Kidney (tissue), 14 donors: ENCODE results near the gene DEDD2. TPM values are rescaled to one million over a fixed set of nuclear protein-coding genes. Genes with fewer than 3 reads are reported as not detected.
A peak's percentile ranks its signal among the peaks of the same experiment; 100 is the strongest.

Experiments
- DNase-seq, 5 donors: peaks; one replicate each; pipeline ENCODE4 v3.0.0-alpha.2; 2013 to 2020
- FAIRE-seq: peaks from 2 replicates; lab custom pipeline; 2012; peaks lifted over from hg19 to GRCh38; lab: Jason Lieb, UNC
- H3K27ac ChIP-seq, 2 donors: one replicate each; pipeline ENCODE4 v1.7.0; 2013; ENCODE audit warnings: low read depth in 2 of 2, low read length in 2 of 2, inconsistent platforms in 1 of 2
- H3K27me3 ChIP-seq: one replicate; pipeline ENCODE4 v1.7.1; 2013; ENCODE audit warnings: low read length, inconsistent platforms; ENCODE audit not compliant: control insufficient read depth, insufficient read depth
- H3K36me3 ChIP-seq, 3 donors: one replicate each; pipeline versions ENCODE4 v1.7.0 to v1.7.1; 2013; ENCODE audit warnings: low read length in 3 of 3, control low read depth in 1 of 3, inconsistent platforms in 1 of 3; ENCODE audit not compliant: insufficient read depth in 3 of 3, control insufficient read depth in 2 of 3
- H3K4me1 ChIP-seq, 3 donors: one replicate each; pipeline versions ENCODE4 v1.7.0 to v1.7.1; 2013; ENCODE audit warnings: low read length in 3 of 3, inconsistent platforms in 1 of 3, low read depth in 1 of 3; ENCODE audit not compliant: control insufficient read depth in 2 of 3, insufficient read depth in 2 of 3
- H3K4me3 ChIP-seq, 3 donors: one replicate each; pipeline versions ENCODE4 v1.7.0 to v1.8.1; 2013; ENCODE audit warnings: low read length in 3 of 3, control low read depth in 1 of 3, inconsistent platforms in 1 of 3
- H3K9ac ChIP-seq, 3 donors: one replicate each; pipeline versions ENCODE4 v1.7.0 to v1.7.1; 2013; ENCODE audit warnings: low read length in 3 of 3, control low read depth in 1 of 3, inconsistent platforms in 1 of 3
- H3K9me3 ChIP-seq, 3 donors: one replicate each; pipeline versions ENCODE4 v1.7.0 to v1.7.1; 2013; ENCODE audit warnings: low read length in 3 of 3, control low read depth in 1 of 3, inconsistent platforms in 1 of 3; ENCODE audit not compliant: control insufficient read depth in 2 of 3, insufficient read depth in 1 of 3
- CTCF ChIP-seq: IDR thresholded peaks from 3 replicates; pipeline ENCODE4 v1.5.1; 2012; ENCODE audit warnings: mild to moderate bottlenecking, moderate library complexity, borderline replicate concordance; ENCODE audit not compliant: insufficient read depth; ENCODE audit errors: extremely low read depth
- intact Hi-C: fragments of 100-400 bp; cut with DNase I; formaldehyde crosslinking; loops from one replicate; pipeline ENCODE4 v1.11.1; 2022
- polyA plus RNA-seq: library from polyadenylated mRNA; stranded (reverse); fragments of 350-450 nt; fragmentation: Illumina TruSeq; extraction: RNeasy Lipid Tissue Mini Kit (QIAGEN cat#74804); gene quantifications from one replicate; pipeline ENCODE4 v1.2.3, GENCODE V29; 2014; ENCODE audit warnings: low read depth, low replicate concordance; ENCODE audit not compliant: insufficient read depth
- total RNA-seq: library from RNA; stranded (reverse); fragmentation: NEBNext Ultra II Directional; extraction: Animal tissue kit (Norgen Biotek cat#: 25700); gene quantifications from one replicate; pipeline ENCODE4 v1.2.1, GENCODE V29; 2021
- donor health status: control.
- donor health status: control.
- donor health status: control.
- donor health status: control.
- donor health status: control.
- donor health status: DM: yes; HTN: yes; CAD: no.
- donor health status: Normal renal cell carcinoma (clear cell type).

Gene DEDD2
- total and polyA plus RNA-seq, 2 donors from 2014 or later, result 26.1 to 36.3 TPM

GRCh38 chr19:42226886-42227285, 9.4 kb upstream of the DEDD2 start:
- Histone ChIP-seq H3K27ac (no peak overlapping the region), H3K36me3 (peaks cover 0 to 42% (median 28%) of the 10 kb centered on the region in 3 donors), H3K27me3 (no peaks in the 10 kb centered on the region), H3K4me3 (no peak overlapping the region), H3K9me3 (no peaks in the 10 kb centered on the region), H3K4me1 (peaks cover 0 to 2% (median 0%) of the 10 kb centered on the region in 3 donors), H3K9ac (no peak overlapping the region)
- DNase-seq (no peak), FAIRE-seq (no peak)
- no peak for TF ChIP-seq CTCF
- intact Hi-C loops, result no loop called here

DNA sequence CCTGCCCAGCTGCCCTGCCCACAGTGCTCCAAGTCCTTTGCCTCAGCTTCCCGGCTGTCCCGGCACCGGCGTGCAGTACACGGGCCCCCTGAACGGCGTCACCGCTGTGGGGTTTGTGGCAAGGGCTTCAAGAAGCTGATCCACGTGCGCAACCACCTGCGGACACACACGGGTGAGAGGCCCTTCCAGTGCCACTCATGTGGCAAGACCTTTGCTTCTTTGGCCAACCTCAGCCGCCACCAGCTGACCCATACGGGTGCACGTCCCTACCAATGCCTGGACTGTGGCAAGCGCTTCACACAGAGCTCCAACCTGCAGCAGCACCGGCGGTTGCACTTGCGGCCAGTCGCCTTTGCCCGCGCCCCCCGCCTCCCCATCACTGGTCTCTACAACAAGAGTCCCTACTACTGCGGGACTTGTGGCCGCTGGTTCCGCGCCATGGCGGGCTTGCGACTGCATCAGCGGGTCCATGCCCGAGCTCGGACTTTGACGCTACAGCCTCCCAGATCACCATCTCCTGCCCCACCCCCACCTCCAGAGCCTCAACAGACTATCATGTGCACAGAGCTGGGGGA, 8.3 kb upstream of the DEDD2 start:
- H3K9ac ChIP-seq, result no peak overlapping the region
- DNase-seq (peak in 1 of 5 donors; percentile 68), FAIRE-seq (no peak)
- TF ChIP-seq CTCF, result no peak
- H3K4me3 ChIP-seq, result no peak overlapping the region
- H3K36me3 ChIP-seq, result peaks cover 0 to 37% (median 26%) of the 10 kb centered on the region in 3 donors
- no peaks in the 10 kb centered on the region for H3K27me3 ChIP-seq
- peaks cover 0 to 7% (median 0%) of the 10 kb centered on the region in 3 donors for H3K4me1 ChIP-seq
- no peak overlapping the region for H3K27ac ChIP-seq
- no peaks in the 10 kb centered on the region for H3K9me3 ChIP-seq
- intact Hi-C loops, result no loop called here

GRCh38 chr19:42224940-42225717, 7.7 kb upstream of the DEDD2 start:
- no peak overlapping the region for H3K4me3 ChIP-seq
- H3K4me1 ChIP-seq, result peaks cover 0 to 9% (median 0%) of the 10 kb centered on the region in 3 donors
- no peaks in the 10 kb centered on the region for H3K9me3 ChIP-seq
- intact Hi-C loops, result no loop called here
- peaks cover 0 to 37% (median 22%) of the 10 kb centered on the region in 3 donors for H3K36me3 ChIP-seq
- H3K27ac ChIP-seq, result no peak overlapping the region
- peak in 1 of 5 donors; percentile 69 for DNase-seq
- TF ChIP-seq CTCF, result no peak
- no peak overlapping the region for H3K9ac ChIP-seq
- no peak for FAIRE-seq
- no peaks in the 10 kb centered on the region for H3K27me3 ChIP-seq
